Stimulated activated CD8-positive, alpha-beta memory T cell treated with anti-CD3 and anti-CD28 coated beads, Interleukin-4, amount 100 ng/mL, for 48 hours (primary cell): Measurements from ENCODE around the gene SFXN3.

Experiments
- DNase-seq: peaks from one replicate; pipeline ENCODE4 v3.0.0-alpha.2; 2020

Gene SFXN3

GRCh38 chr10:101080933-101081931, 50.2 kb downstream of the SFXN3 start:
- DNase-seq, result no peak

GRCh38 chr10:101085846-101086245, 54.8 kb downstream of the SFXN3 start:
- no peak for DNase-seq

- no peak for DNase-seq
Observed at GRCh38 chr10:101087376-101087775, 56.3 kb downstream of the SFXN3 start.

GRCh38 chr10:101087965-101088364, 56.9 kb downstream of the SFXN3 start:
- DNase-seq, result no peak

- no peak for DNase-seq
Observed at GRCh38 chr10:101089520-101090299, 58.7 kb downstream of the SFXN3 start.

GRCh38 chr10:101090597-101090996, 59.6 kb downstream of the SFXN3 start:
- DNase-seq, result no peak
